ENCODE data around the gene STAM2.

DNA sequence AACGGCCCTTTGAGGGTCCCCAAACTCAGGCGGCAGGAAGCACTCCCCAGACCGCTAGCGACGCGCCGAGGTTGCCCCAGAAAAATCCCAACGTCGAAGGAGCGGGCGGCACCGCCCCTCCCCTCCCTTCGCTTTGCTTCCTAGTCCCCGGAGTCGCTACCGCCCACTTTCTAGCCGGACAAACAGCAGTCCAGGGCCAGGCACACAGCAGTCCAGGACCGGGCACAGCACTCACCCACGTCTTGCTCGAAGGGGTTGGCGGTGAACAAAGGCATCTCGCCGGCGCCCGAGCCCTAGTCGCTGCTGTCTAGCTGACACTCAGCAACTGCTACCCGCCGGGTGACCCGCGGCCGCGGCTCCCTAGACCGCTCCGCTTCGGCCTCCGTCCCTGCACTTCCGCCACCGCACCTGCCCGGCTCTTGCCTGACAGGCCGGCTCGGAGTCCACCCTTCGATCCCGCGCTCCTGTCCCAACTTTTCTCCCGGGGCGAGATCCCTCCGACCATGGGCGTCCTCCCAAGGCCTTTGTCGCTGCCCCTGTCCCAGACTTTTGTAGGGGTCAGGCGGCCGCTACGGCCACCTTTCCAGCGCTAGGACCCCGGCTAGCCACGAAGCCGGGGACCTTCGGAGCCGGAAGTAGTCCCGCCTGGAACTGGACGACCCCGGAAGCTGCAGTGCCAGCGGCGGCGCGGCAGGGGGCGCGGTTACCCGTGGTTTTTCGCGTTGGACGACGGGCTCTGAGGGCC, at the start of gene STAM2:
- TF ChIP-seq TAF1 (IDR thresholded peaks at IDR 0.05; ENCODE audit: low read depth, low read length), result peak; percentile 74
- TF ChIP-seq POLR2A (IDR thresholded peaks at IDR 0.05; ENCODE audit: low read depth, low read length), result peak; percentile 90
- peak; percentile 83 for TF ChIP-seq POLR2AphosphoS5 (IDR thresholded peaks at IDR 0.05; ENCODE audit: low read depth, low read length)
- peak; percentile 41; the same call in 1 of the 2 replicates for TF ChIP-seq SPI1 (IDR thresholded peaks at IDR 0.05; ENCODE audit: low read depth, low read length)
- peak; percentile 68; the same call in 1 of the 2 replicates for TF ChIP-seq POU2F2 (IDR thresholded peaks at IDR 0.05; ENCODE audit: low read depth, low read length)
